Activated naive CD8-positive, alpha-beta T cell treated with anti-CD3 and anti-CD28 coated beads, Interleukin-2, amount 10 ng/mL, durations not matched to agents 7 days and 5 days (primary cell): Measurements from ENCODE around the gene FGGY. TPM values are rescaled to one million over a fixed set of nuclear protein-coding genes. Genes with fewer than 3 reads are reported as not detected.

ENCODE experiments used
- ATAC-seq: fragments of 150-1000 bp; cut with Tn5 transposase; one replicate; pipeline ENCODE4 v1.10.0; 2021; ENCODE audit warnings: low read depth, moderate library complexity
- POLR2A ChIA-PET: fragments of 350-600 bp; sonication (Branson Sonifier 250); formaldehyde crosslinking; loops from one replicate; lab custom pipeline; 2021; ENCODE audit warnings: antibody characterized with exemption; lab: Charles Lee
- DNase-seq: peaks from one replicate; pipeline ENCODE4 v3.0.0; 2021
- H3K27ac Mint-ChIP-seq: one replicate; pipeline ENCODE4 v1.8.0; 2022; ENCODE audit warnings: mild to moderate bottlenecking, mixed read lengths
- H3K27me3 Mint-ChIP-seq: one replicate; pipeline ENCODE4 v1.8.0; 2022; ENCODE audit warnings: mild to moderate bottlenecking, moderate library complexity, mixed read lengths
- H3K36me3 Mint-ChIP-seq: one replicate; pipeline ENCODE4 v1.8.0; 2021; ENCODE audit warnings: mild to moderate bottlenecking, mixed read lengths
- H3K4me1 Mint-ChIP-seq: one replicate; pipeline ENCODE4 v1.8.0; 2021; ENCODE audit warnings: mixed read lengths
- H3K4me3 Mint-ChIP-seq: one replicate; pipeline ENCODE4 v1.8.0; 2022; ENCODE audit warnings: mild to moderate bottlenecking, moderate library complexity, mixed read lengths
- H3K9me3 Mint-ChIP-seq: one replicate; pipeline ENCODE4 v1.8.0; 2021; ENCODE audit warnings: mixed read lengths
- total RNA-seq, 2 experiments: library from RNA; stranded (reverse); gene quantifications; one replicate each; pipeline ENCODE4 v1.2.3, GENCODE V29; 2021

Gene FGGY
- total RNA-seq, 2 experiments from 2014 or later = 10.1 to 11.7 TPM

- H3K27me3 Mint-ChIP-seq = no peaks in the 10 kb centered on the region
- peaks cover 1% of the 10 kb centered on the region for H3K36me3 Mint-ChIP-seq
- H3K9me3 Mint-ChIP-seq = no peaks in the 10 kb centered on the region
- DNase-seq (no peak), ATAC-seq (no peak)
- POLR2A ChIA-PET = no interaction called here
- H3K4me3 Mint-ChIP-seq = no peak overlapping the region
- H3K27ac Mint-ChIP-seq = no peak overlapping the region
- peaks cover 5% of the 10 kb centered on the region for H3K4me1 Mint-ChIP-seq
Measured at GRCh38 chr1:59432531-59433439, 135.9 kb downstream of the FGGY start.

- no peaks in the 10 kb centered on the region for H3K9me3 Mint-ChIP-seq
Measured at GRCh38 chr1:59433440-59433813, 136.5 kb downstream of the FGGY start.

GRCh38 chr1:59434336-59434735 is 137.4 kb downstream of the FGGY start:
- POLR2A ChIA-PET = no interaction called here
- Mint-ChIP-seq H3K36me3 (peaks cover 1% of the 10 kb centered on the region), H3K4me3 (no peak overlapping the region), H3K27me3 (no peaks in the 10 kb centered on the region), H3K27ac (no peak overlapping the region), H3K4me1 (peaks cover 5% of the 10 kb centered on the region), H3K9me3 (no peaks in the 10 kb centered on the region)
- DNase-seq = no peak
- ATAC-seq = no peak

More at GRCh38 chr1:59433440-59433813, 136.5 kb downstream of the FGGY start:
- Mint-ChIP-seq H3K4me3 (no peak overlapping the region), H3K4me1 (peaks cover 5% of the 10 kb centered on the region), H3K36me3 (peaks cover 1% of the 10 kb centered on the region), H3K27ac (no peak overlapping the region), H3K27me3 (no peaks in the 10 kb centered on the region)
- POLR2A ChIA-PET = no interaction called here
- ATAC-seq = no peak
- no peak for DNase-seq

- H3K27ac Mint-ChIP-seq = no peak overlapping the region
- DNase-seq (no peak), ATAC-seq (no peak)
- POLR2A ChIA-PET = no interaction called here
- no peak overlapping the region for H3K4me3 Mint-ChIP-seq
- peaks cover 5% of the 10 kb centered on the region for H3K4me1 Mint-ChIP-seq
- H3K9me3 Mint-ChIP-seq = no peaks in the 10 kb centered on the region
- H3K27me3 Mint-ChIP-seq = no peaks in the 10 kb centered on the region
- peaks cover 1% of the 10 kb centered on the region for H3K36me3 Mint-ChIP-seq
Measured at GRCh38 chr1:59436637-59437036, 139.7 kb downstream of the FGGY start.

GRCh38 chr1:59438058-59438560 is 141.2 kb downstream of the FGGY start:
- Mint-ChIP-seq H3K4me3 (no peak overlapping the region), H3K9me3 (no peaks in the 10 kb centered on the region), H3K36me3 (peaks cover 6% of the 10 kb centered on the region), H3K27ac (no peak overlapping the region), H3K27me3 (no peaks in the 10 kb centered on the region), H3K4me1 (peaks cover 3% of the 10 kb centered on the region)
- POLR2A ChIA-PET = no interaction called here
- ATAC-seq (no peak), DNase-seq (no peak)

GRCh38 chr1:59442492-59442891 is 145.6 kb downstream of the FGGY start:
- POLR2A ChIA-PET = no interaction called here
- ATAC-seq (no peak), DNase-seq (no peak)
- Mint-ChIP-seq H3K27me3 (no peaks in the 10 kb centered on the region), H3K36me3 (peaks cover 8% of the 10 kb centered on the region), H3K9me3 (peaks cover 2% of the 10 kb centered on the region), H3K4me1 (no peaks in the 10 kb centered on the region), H3K4me3 (no peak overlapping the region), H3K27ac (no peak overlapping the region)

- POLR2A ChIA-PET = no interaction called here
- Mint-ChIP-seq H3K36me3 (peaks cover 8% of the 10 kb centered on the region), H3K27me3 (no peaks in the 10 kb centered on the region), H3K27ac (no peak overlapping the region), H3K9me3 (peaks cover 2% of the 10 kb centered on the region), H3K4me3 (no peak overlapping the region), H3K4me1 (no peaks in the 10 kb centered on the region)
- ATAC-seq = no peak
- DNase-seq = no peak
Measured at GRCh38 chr1:59443310-59443709, 146.4 kb downstream of the FGGY start.

- H3K27ac Mint-ChIP-seq = no peak overlapping the region
- no peak overlapping the region for H3K4me3 Mint-ChIP-seq
- H3K4me1 Mint-ChIP-seq = no peaks in the 10 kb centered on the region
- peaks cover 8% of the 10 kb centered on the region for H3K36me3 Mint-ChIP-seq
- peaks cover 2% of the 10 kb centered on the region for H3K9me3 Mint-ChIP-seq
- POLR2A ChIA-PET = no interaction called here
- ATAC-seq = no peak
- DNase-seq = no peak
- no peaks in the 10 kb centered on the region for H3K27me3 Mint-ChIP-seq
Measured at GRCh38 chr1:59444520-59444919, 147.6 kb downstream of the FGGY start.

- ATAC-seq = no peak
- POLR2A ChIA-PET = no interaction called here
- no peaks in the 10 kb centered on the region for H3K27me3 Mint-ChIP-seq
- no peaks in the 10 kb centered on the region for H3K4me1 Mint-ChIP-seq
- no peak overlapping the region for H3K4me3 Mint-ChIP-seq
- H3K9me3 Mint-ChIP-seq = peaks cover 2% of the 10 kb centered on the region
- DNase-seq = no peak
- H3K27ac Mint-ChIP-seq = no peak overlapping the region
- peaks cover 8% of the 10 kb centered on the region for H3K36me3 Mint-ChIP-seq
Measured at GRCh38 chr1:59445040-59445439, 148.1 kb downstream of the FGGY start.

- H3K4me1 Mint-ChIP-seq = no peaks in the 10 kb centered on the region
Measured at GRCh38 chr1:59446257-59446901, 149.5 kb downstream of the FGGY start.

GRCh38 chr1:59452026-59452425 is 155.1 kb downstream of the FGGY start:
- H3K4me3 Mint-ChIP-seq = no peak overlapping the region
- ATAC-seq (no peak), DNase-seq (no peak)
- H3K27me3 Mint-ChIP-seq = no peaks in the 10 kb centered on the region
- no peaks in the 10 kb centered on the region for H3K4me1 Mint-ChIP-seq
- POLR2A ChIA-PET = no interaction called here
- no peaks in the 10 kb centered on the region for H3K9me3 Mint-ChIP-seq
- no peak overlapping the region for H3K27ac Mint-ChIP-seq
- no peaks in the 10 kb centered on the region for H3K36me3 Mint-ChIP-seq

More at GRCh38 chr1:59446257-59446901, 149.5 kb downstream of the FGGY start:
- H3K27me3 Mint-ChIP-seq = no peaks in the 10 kb centered on the region
- H3K27ac Mint-ChIP-seq = no peak overlapping the region
- H3K9me3 Mint-ChIP-seq = peaks cover 2% of the 10 kb centered on the region
- H3K4me3 Mint-ChIP-seq = no peak overlapping the region
- POLR2A ChIA-PET = no interaction called here
- no peak for ATAC-seq
- H3K36me3 Mint-ChIP-seq = peaks cover 8% of the 10 kb centered on the region
- no peak for DNase-seq

- ATAC-seq (no peak), DNase-seq (no peak)
- no peaks in the 10 kb centered on the region for H3K4me1 Mint-ChIP-seq
- no peak overlapping the region for H3K4me3 Mint-ChIP-seq
- H3K9me3 Mint-ChIP-seq = no peaks in the 10 kb centered on the region
- H3K36me3 Mint-ChIP-seq = no peaks in the 10 kb centered on the region
- POLR2A ChIA-PET = no interaction called here
- H3K27me3 Mint-ChIP-seq = no peaks in the 10 kb centered on the region
- H3K27ac Mint-ChIP-seq = no peak overlapping the region
Measured at GRCh38 chr1:59452559-59452958, 155.7 kb downstream of the FGGY start.

GRCh38 chr1:59453297-59453968 is 156.5 kb downstream of the FGGY start:
- Mint-ChIP-seq H3K9me3 (no peaks in the 10 kb centered on the region), H3K4me3 (no peak overlapping the region), H3K4me1 (no peaks in the 10 kb centered on the region), H3K36me3 (no peaks in the 10 kb centered on the region), H3K27ac (no peak overlapping the region), H3K27me3 (no peaks in the 10 kb centered on the region)
- no peak for DNase-seq
- no peak for ATAC-seq
- POLR2A ChIA-PET = no interaction called here
